ENCODE measurements around the gene UNCX. TPM values are rescaled to one million over a fixed set of nuclear protein-coding genes. Genes with fewer than 3 reads are reported as not detected.

The UNCX gene
- total and polyA plus RNA-seq, 3 donors from 2014 or later: 0.24 TPM; not detected in 2

DNA sequence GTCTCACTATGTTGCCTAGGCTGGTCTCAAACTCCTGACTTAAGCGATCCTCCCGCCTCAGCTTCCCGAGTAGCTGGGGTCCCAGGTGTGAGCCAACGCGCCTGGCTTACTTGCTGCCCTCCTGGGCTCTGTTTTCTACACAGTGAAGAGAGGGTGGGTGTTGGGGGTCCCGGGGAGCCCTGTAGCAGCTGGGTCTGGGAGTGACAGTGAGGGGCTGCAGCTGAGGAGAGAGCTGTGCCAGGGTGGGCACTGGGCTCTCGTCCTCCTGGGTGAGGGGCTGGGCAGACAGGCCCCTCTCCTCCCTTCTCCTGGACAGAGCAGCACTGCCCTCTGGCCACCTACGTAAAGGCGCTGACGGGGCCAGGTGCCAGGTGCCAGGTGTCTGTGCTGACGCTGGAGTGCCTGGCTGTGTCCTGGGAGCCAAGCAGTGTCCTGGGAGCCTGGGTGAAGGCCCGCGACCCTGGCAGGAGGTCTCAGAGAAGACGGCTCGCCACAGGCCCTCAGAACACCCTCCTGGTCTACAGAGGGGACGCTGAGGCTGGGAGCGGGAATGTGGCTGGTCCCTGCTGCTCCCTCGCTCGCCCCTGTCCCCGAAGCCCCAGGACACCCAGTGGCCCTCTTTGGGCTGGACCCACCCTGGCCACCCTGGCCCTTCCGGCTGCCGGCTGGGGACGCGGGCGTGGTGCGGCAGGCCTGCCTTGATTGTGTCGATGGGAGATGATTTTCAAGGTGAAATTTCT is 35.6 kb downstream of the UNCX start:
- H3K27me3 ChIP-seq: no peaks in the 10 kb centered on the region
- no peaks in the 10 kb centered on the region for H3K4me1 ChIP-seq
- intact Hi-C loops (cut with DNase I; ENCODE audit: low total_unique reads): no loop called here
- TF ChIP-seq, protein P1, sequence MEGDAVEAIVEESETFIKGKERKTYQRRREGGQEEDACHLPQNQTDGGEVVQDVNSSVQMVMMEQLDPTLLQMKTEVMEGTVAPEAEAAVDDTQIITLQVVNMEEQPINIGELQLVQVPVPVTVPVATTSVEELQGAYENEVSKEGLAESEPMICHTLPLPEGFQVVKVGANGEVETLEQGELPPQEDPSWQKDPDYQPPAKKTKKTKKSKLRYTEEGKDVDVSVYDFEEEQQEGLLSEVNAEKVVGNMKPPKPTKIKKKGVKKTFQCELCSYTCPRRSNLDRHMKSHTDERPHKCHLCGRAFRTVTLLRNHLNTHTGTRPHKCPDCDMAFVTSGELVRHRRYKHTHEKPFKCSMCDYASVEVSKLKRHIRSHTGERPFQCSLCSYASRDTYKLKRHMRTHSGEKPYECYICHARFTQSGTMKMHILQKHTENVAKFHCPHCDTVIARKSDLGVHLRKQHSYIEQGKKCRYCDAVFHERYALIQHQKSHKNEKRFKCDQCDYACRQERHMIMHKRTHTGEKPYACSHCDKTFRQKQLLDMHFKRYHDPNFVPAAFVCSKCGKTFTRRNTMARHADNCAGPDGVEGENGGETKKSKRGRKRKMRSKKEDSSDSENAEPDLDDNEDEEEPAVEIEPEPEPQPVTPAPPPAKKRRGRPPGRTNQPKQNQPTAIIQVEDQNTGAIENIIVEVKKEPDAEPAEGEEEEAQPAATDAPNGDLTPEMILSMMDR (IDR thresholded peaks at IDR 0.05): no peak
- no peak for TF ChIP-seq POLR2A (IDR thresholded peaks at IDR 0.05)
- no peak overlapping the region for H3K4me3 ChIP-seq
- H3K27ac ChIP-seq: no peak overlapping the region
- no peak for DNase-seq
- 80 to 83% methylated on average over 16 to 24 of the region's 27 CpGs for WGBS, 2 donors
- no peaks in the 10 kb centered on the region for H3K36me3 ChIP-seq (ENCODE audit: low read depth, missing control alignments)
- H3K9me3 ChIP-seq: no peaks in the 10 kb centered on the region

DNA sequence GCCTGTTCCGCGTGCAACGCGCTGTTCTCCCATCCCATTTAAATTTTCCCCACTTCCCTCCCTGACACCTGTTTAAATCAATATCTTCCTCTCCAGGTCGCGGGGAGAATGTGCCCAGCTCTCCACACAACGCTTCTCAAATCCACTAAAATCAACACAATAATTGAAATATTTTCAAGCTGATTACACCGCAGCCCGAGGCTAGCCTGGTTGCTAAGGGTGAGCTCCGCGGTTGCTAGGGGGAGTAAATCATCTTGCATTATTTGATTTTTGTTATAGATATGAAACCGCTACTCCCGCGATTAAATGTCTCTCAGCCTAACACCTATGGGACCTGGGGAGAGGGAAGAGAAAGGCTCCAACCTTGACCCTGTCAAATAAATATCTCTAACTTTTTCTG is 36.2 kb downstream of the UNCX start:
- no peak for TF ChIP-seq POLR2A (IDR thresholded peaks at IDR 0.05)
- TF ChIP-seq, protein P1 (IDR thresholded peaks at IDR 0.05): no peak
- Histone ChIP-seq H3K36me3 (ENCODE audit: low read depth, missing control alignments) (no peaks in the 10 kb centered on the region), H3K27me3 (no peaks in the 10 kb centered on the region), H3K9me3 (no peaks in the 10 kb centered on the region), H3K4me1 (no peaks in the 10 kb centered on the region), H3K4me3 (no peak overlapping the region), H3K27ac (no peak overlapping the region)
- DNase-seq: no peak
- WGBS, 2 donors: 42 to 48% methylated on average over 14 of the region's 14 CpGs
- intact Hi-C loops (cut with DNase I; ENCODE audit: low total_unique reads): no loop called here

DNA sequence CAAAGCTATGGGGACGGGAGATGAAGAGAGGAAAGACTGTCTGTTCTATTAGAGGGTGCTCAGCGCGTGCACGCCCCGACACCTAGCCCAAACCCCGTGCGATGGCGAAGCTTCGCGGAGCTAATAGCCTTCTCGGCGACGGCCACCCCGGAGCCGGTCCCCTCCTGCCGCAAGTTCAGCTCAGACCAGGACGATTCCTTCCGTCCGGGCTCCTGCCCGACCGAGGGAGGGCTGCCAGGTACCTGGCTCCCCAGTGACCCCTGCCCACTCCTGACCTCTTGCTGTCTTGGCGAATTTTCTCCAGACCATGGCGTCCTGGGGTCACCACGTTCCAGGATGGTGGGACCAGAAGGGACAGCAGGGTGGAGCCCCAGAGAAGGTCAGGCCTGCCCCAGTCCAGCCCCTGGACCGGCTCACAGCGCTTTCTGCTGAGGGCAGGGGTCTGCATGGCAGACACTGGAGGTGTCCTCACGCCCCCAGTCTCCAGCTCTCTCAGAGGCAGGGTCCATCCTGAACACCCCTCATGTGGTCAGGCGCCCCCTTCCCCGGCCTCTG is 36.7 kb downstream of the UNCX start:
- no peak for TF ChIP-seq POLR2A (IDR thresholded peaks at IDR 0.05)
- TF ChIP-seq, protein P1 (IDR thresholded peaks at IDR 0.05): no peak
- H3K36me3 ChIP-seq (ENCODE audit: low read depth, missing control alignments): no peaks in the 10 kb centered on the region
- H3K4me1 ChIP-seq: no peaks in the 10 kb centered on the region
- H3K27me3 ChIP-seq: no peaks in the 10 kb centered on the region
- no peak for DNase-seq
- no peak overlapping the region for H3K27ac ChIP-seq
- intact Hi-C loops (cut with DNase I; ENCODE audit: low total_unique reads): no loop called here
- H3K9me3 ChIP-seq: no peaks in the 10 kb centered on the region
- H3K4me3 ChIP-seq: no peak overlapping the region
- 67 to 77% methylated on average over 12 to 29 of the region's 29 CpGs for WGBS, 2 donors

DNA sequence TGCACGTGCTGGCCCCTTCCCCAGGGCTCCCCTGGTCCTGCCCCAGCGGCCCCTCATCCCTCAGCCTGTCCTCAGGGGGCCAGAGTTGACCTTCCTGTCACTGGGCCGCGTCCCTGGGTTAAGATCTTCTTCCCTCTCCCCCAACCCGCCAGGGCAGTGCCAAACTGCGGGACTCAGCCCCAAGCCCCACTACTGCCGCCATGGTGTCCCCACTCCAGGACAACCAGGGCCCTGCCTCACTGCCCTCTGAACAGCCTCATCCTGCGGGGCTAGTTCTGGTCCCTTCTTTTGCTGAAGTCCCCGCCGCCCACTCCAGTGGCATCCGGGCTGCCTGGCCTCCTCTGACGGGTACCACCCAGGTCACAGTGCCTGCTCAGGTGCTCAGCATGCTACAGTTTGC is 37.5 kb downstream of the UNCX start:
- DNase-seq: no peak
- intact Hi-C loops (cut with DNase I; ENCODE audit: low total_unique reads): no loop called here
- Histone ChIP-seq H3K9me3 (no peaks in the 10 kb centered on the region), H3K27me3 (no peaks in the 10 kb centered on the region), H3K4me1 (no peaks in the 10 kb centered on the region), H3K27ac (no peak overlapping the region), H3K4me3 (no peak overlapping the region), H3K36me3 (ENCODE audit: low read depth, missing control alignments) (no peaks in the 10 kb centered on the region)
- 82 to 94% methylated on average over 10 to 12 of the region's 12 CpGs for WGBS, 2 donors
- TF ChIP-seq, protein P1 (IDR thresholded peaks at IDR 0.05): no peak
- no peak for TF ChIP-seq POLR2A (IDR thresholded peaks at IDR 0.05)

DNA sequence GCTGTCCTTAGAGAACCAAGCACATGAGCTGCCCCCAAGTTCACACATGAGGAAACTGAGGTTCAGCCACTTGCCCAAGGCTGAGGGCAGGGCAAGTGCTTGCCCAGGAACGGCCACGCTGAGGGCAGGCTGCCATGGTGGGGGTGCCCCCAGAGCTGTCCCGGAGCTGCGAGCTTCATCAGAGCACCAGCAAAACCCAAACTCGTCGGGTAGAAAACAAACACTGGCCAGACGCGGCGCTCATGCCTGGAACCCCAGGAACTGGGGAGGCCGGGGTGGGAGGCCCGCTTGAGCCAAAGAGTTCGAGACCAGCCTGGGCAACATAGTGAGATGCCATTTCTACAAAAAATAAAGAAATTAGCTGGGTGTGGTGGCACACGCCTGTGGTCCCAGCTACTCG is 38.4 kb downstream of the UNCX start:
- Histone ChIP-seq H3K9me3 (no peaks in the 10 kb centered on the region), H3K27ac (no peak overlapping the region), H3K27me3 (no peaks in the 10 kb centered on the region), H3K36me3 (ENCODE audit: low read depth, missing control alignments) (no peaks in the 10 kb centered on the region), H3K4me1 (no peaks in the 10 kb centered on the region), H3K4me3 (no peak overlapping the region)
- TF ChIP-seq, protein P1 (IDR thresholded peaks at IDR 0.05): no peak
- no peak for TF ChIP-seq POLR2A (IDR thresholded peaks at IDR 0.05)
- no peak for DNase-seq
- intact Hi-C loops (cut with DNase I; ENCODE audit: low total_unique reads): no loop called here
- WGBS, 2 donors: 92 to 97% methylated on average over 13 to 14 of the region's 14 CpGs

All from testis (tissue), 3 donors.